HG02678 (cell line): ENCODE data around the gene BMPER.

ENCODE experiments used
- ATAC-seq: cut with Tn5 transposase; IDR thresholded peaks from one replicate; pipeline ENCODE4 v1.9.1; 2021; ENCODE audit warnings: mild to moderate bottlenecking, moderate library complexity; ENCODE audit not compliant: unreplicated experiment

The BMPER gene

GRCh38 chr7:34130558-34131295, 225.4 kb downstream of the BMPER start:
- ATAC-seq, result no peak

DNA sequence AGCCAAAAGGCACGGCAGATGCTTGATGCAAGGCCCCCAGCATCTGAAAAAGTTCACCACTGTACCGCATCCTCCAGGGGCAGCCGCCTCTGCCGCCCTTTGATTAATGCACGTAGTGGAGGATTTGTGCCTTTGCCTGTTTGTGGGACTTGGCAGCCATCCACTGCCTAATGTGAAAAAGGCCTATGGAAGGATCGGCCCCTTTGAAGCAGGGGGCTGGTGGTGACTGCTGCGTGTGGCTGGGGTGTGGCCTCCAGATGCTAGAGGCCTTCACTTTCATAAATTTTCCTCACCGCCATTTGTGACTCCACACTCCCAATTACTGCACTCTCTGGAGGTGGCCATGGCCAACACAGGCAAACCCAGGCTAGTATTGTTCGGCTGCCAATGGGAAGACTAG, 226.0 kb downstream of the BMPER start:
- no peak for ATAC-seq

- no peak for ATAC-seq
Observed at GRCh38 chr7:34133356-34133982, 228.1 kb downstream of the BMPER start.

DNA sequence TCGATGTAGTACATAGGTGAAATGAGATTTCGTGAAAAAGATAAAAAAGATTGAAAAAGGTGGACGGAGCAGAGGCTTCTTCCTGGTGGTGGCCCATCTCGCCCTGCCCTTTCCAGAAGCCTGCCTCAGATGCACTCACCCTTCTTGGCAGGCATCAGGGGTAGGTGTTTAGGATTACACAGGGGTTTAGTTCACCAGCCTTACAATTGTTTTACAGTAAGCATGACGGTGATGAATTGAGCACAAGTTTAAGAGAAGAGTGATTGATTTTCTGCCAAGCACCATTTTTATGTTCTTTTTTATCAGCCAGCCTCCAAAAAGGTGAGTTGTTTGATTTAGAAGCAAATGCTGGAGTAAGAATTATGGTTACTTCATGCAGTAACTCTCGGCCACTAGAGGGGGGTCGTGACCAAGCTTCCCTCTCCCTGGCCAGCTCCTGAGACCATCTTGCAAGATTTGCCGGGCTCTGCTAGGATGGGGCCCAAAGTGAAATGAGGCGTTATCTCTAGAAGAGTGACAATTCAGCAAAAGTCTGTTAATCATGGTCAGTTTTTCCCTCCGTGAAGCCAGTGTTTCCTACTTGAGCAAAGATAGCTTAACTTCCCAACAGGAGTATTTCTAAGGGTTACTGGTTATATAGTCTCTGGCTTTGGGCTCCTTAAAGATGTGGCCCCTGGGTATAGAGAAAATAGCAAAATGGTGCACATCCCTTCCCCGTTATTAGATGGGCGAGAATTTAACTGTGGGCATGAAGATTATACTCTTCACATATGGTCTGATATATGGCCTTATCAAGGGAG, 228.8 kb downstream of the BMPER start:
- no peak for ATAC-seq

DNA sequence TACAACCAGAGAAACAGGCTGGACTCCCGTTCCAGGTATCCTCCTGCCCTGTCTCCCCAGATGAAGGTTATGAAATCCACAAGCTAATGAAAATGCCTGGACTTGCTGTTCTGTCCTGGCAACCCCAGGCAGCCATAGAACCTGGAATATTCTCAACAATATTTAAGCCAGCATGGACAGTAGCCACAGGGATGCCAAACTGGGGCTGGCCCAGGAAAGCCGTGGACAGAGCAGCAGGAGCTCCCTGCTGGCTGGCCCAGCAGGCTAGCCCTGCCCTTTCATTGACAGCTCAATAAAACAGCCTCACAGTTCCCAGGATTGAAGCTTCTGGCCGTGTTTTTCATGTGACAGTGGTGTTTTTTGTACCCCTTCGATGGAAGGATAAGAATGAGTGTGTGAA, 230.6 kb downstream of the BMPER start:
- no peak for ATAC-seq

DNA sequence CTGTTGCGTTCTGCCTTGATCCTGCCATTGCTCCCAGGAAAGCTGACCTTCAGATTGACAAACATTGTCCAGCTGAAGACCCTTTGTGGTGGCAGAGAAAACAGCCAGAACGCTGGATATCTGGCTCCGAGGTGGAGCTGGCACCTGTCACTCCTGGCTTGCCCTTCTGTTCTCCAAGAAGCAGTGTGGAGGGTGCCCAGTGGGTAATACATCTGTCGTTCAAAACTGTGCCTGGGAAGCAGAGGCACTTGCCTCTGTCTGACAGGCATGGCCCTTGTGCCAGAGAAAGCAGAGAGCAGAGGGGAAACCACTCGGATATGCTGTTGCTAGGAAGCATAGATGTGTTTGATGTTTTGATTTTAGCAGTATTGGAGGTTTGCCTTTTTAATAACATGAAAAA, 231.4 kb downstream of the BMPER start:
- ATAC-seq, result no peak

DNA sequence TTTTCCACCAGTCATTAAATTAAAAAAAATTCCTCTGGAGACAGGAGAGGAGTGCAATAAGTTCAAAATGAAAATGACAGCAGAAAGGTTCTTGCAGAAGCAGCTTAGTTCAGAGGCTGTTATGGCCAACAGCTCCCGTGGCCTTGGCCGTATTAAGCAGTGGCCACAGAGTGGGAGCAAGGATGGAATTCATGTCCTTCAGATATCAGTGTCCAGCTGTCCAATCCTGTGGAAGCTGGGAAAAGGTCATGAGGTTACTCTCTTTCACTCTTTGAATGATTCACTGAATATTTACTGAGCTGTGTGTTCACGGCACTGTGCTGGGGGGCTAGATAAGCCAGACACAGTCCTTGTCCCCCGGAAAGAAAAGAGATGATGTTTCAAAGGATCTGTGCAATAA, 231.8 kb downstream of the BMPER start:
- ATAC-seq, result no peak

DNA sequence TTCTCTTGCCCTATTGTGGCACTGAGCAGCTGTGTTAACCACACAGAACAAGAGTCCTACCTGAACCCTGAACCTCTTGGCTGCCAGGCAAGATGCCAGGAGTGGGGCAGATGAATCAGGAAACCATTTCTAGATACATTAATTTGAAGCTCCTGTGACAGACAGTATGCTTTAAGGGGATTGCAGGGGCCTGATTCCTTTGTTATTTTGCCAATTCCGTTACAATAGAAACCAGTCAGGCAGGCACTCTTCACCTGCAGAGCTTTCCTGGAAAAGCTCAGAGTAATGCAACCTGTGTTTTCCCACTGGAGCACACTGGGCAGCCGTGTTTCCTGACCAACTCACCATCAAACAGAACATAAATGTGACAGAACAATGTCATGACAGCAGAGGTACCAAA, 233.1 kb downstream of the BMPER start:
- no peak for ATAC-seq

GRCh38 chr7:34139086-34139485, 233.7 kb downstream of the BMPER start:
- no peak for ATAC-seq

GRCh38 chr7:34140066-34140465, 234.7 kb downstream of the BMPER start:
- no peak for ATAC-seq

DNA sequence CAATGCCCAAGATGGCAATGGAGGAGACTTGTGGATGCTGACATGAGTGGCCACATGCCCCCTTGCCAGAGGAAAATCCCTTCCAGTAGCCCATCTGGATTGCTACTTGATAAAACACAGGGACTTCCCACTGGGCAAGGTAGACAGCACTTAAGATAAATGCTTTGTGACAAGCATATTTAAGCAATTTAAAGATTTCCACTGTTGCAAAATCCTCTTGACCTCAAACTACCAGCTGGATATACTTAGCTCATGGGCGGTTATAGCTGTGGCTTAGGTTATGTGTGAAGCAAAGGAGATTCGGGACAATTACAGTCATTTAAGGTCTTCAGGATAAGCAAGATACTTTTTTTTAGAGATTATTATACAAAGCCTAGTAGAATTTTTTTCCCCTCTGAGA, 238.1 kb downstream of the BMPER start:
- ATAC-seq, result no peak

GRCh38 chr7:34145603-34146002, 240.3 kb downstream of the BMPER start:
- ATAC-seq, result no peak

GRCh38 chr7:34153656-34154270, 248.4 kb downstream of the BMPER start:
- ATAC-seq, result no peak

DNA sequence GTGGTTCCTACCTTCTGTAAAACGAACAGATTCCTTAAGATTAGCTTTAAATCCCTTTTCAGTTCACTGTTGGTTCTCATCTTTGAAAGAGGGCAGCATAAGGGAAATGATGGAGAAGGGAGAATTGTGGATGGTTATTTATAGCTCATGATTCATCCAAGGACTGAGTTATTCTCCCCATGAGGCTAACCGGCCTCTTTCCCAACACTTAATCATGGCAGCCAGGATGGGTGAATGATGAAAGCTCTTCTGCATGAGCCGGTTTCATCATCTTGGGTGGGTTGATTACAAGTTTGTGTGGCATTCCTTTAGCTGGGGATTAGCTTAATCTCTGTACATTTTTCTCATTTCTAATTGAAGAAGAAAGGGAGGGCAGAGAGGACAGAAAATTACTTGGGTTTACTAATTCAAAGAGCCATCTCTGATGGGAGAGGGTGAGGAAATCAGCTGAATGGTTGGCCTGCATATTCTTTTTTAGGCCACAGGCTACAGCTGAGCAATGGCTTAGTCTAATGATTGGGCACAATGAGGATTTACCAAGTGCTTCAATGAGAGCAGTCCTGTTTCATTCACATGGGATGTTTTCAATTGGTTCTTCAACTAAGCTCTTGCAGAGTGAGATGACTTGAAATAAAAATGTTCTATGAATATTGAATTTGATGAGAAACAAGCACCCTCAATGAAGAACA, 250.0 kb downstream of the BMPER start:
- ATAC-seq, result no peak

DNA sequence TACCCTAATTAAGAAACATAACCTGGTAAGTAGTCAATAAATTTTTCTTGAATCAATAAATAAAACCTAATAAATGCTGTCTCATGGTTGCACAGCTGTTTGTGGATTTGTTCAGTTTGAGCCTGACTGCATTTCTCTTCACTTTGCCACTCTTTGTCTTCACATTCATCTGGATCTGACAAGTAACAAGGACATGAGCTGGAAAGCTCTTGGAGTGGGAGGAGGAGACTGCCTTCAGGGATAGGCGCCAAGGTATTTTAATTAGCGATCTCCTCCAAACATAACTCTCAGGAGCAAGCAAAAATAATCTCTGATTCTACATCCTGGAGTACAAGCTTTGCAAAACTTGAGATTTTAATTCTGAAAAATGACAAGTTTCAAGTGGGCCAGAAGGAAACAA, 251.0 kb downstream of the BMPER start:
- ATAC-seq, result no peak

GRCh38 chr7:34157137-34157536, 251.8 kb downstream of the BMPER start:
- ATAC-seq, result no peak

GRCh38 chr7:34158368-34159153, 253.2 kb downstream of the BMPER start:
- ATAC-seq, result no peak

- no peak for ATAC-seq
Observed at GRCh38 chr7:34160261-34160752, 255.0 kb downstream of the BMPER start.

GRCh38 chr7:34162027-34162565, 256.8 kb downstream of the BMPER start:
- no peak for ATAC-seq

DNA sequence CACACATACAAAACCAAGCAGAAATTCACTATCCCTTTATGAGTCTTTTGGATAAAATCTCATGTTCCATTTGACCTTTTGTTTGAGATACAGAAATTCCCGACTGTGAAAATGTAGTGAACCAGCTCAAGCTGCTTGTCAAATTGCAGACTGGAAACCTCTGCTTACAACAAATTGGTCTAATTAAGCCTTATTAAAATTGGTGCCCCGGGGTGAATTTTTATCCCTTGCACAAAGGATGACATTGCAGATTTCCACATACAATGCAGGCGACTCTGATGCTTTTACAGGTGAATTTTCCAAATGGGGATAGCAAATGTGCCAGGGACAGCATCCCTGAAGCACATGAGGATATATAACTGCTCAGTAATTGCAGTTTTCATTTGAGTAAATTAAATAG, 257.3 kb downstream of the BMPER start:
- no peak for ATAC-seq
